HG02870 (cell line): ENCODE measurements around the gene ANK3.

Source experiments
- ATAC-seq: cut with Tn5 transposase; IDR thresholded peaks from one replicate; pipeline ENCODE4 v1.9.1; 2021; ENCODE audit warnings: mild to moderate bottlenecking, moderate library complexity; ENCODE audit not compliant: unreplicated experiment

The ANK3 gene

DNA sequence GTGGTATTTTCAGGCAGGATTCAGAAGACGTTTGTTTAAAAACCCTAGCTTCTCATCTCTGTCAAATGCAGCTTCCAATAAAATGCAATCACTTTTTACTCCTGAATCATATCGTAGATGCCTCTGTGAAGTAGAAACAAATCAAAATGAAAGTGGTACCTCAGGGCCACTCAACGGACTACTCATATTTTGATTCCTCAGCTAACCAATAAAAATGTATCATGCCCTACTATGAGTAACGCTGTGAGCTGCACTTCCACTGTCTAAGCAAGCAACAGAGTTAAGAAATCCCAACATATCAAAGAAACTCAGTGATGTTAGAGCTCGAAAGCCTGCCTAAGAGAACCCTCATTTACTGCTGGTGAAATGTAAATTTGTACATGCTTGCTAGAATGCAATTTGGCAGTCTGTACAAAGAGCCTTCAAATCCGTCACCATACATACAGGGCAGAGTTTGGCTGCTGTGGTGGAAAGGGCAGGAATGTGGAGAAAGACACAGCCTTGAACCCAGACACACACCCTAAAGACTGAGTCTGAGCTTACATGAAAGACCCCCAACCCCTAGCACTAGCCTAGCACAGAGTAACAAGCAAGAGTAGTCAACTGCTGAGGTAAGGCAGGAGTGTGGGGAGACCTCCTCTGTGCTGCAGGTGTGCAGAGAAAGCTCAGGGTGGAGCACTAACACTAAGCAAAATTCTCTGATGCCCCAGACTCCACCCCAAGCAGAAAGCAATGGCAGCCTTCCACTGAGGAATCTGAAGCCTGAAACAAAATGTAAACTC, 151.5 kb downstream of the ANK3 start:
- ATAC-seq: peak; percentile 43

DNA sequence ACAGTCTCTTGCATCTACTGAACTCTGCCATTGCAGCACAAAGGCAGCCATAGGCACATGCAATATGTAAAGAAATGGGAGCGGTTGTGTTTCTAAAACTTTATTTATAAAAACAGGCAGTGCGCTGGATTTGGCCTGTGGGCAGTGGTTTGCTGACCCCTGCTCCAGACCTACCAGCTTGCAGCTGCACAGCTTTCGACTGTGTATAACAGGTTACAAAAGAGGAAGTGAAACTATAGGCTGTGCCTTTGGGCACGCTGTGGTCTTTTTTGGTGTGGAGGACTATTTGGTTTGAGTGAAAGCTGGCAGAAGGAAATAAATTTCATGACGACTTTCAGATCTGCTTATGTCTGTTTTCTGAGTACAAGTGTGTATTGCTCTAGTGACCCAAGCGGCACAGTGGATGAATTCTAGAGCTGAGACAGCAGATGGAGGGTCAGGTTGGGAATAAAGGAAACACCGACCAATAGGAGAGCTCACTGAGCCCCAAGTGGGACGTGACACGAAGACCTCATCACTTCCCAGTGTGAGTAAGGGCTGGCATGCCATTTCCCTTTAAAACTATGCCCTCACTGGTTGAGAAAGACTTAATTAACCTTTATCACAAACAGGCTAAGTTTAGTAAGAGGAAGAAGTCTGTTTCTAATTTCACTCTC, 152.7 kb downstream of the ANK3 start:
- peak; percentile 90 for ATAC-seq

DNA sequence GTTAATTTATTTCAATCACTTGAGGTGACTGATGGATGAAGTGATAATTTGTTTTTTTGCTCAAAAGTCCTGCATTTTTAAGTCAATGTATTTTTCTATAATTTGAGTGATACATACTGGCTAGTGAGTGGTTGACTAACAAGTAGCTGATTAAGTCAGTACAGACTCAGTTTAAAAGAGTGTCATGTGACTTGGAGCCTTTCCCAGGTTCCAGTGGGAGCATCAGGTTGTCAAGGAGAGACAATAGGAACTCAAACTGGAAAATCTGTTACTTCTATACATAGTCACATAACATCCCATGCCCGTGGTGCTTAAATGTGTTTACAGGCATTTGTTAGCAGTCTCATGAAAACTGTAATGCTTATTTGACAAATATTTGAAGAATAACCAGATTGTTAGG, 154.7 kb downstream of the ANK3 start:
- no peak for ATAC-seq

DNA sequence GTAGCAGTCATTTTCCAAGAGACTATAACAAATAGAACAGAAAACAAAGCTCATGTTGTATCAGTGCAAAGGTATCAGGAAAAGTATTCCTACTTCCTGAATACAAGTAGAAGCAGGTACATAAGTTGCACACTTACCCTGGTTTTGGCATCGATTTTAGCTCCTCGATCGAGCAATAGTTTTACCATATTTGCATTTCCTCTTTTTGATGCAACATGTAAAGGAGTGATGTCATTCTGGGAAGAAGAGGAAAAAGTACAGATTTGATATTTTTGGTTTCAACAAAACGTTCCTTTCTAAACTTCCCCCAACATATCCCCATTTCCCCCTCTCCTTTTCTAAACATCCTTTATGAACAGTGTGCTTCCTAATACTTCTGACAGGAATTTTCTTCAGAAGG, 155.1 kb downstream of the ANK3 start:
- ATAC-seq: no peak

DNA sequence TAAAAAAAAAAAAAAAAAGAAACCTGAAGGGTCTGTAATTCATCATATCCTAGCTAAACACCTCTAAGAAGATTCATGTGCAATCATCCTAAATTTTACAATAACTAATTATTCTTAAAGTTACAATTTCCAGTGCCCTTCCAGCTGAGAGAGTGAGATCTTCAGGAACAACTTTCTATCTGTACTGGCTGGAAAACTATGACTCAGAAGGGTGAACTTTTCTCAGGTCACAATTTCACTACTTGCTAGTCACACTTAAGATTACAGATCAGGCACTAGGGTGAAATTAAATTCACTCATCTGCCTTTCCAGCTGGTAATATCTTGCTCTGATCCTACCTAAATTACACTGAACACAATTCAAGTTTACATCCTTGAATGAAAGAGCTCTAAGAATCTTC, 158.8 kb downstream of the ANK3 start:
- no peak for ATAC-seq

DNA sequence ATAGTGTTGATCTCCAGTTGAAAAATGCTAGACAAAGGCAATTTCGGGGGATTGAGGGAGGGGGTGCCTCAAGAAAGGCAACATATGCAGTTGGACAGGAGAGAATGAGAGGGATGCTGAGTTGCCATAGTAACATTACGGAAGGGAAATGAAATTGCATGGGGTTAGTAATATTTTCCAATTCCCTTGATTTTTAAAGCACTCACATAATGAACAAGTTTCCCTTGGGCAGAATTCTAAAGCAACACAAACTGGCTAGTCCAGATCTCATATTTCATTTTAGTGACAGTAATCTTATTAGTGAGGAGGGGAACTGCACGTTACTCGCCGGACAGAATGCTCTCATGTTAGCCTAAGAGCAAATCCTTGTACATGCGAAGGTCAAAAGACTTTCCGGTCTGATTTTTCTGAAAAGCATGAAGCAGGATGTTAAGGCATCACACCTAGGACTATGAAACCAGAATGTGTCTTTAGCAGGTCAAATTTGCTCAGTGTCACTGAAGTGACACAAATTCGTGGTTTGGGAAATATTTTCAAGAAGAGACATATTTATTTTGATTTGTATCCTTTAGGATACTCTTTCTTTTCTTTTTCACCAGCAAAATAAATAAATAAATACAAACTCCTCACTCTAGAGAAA, 165.5 kb downstream of the ANK3 start:
- no peak for ATAC-seq

DNA sequence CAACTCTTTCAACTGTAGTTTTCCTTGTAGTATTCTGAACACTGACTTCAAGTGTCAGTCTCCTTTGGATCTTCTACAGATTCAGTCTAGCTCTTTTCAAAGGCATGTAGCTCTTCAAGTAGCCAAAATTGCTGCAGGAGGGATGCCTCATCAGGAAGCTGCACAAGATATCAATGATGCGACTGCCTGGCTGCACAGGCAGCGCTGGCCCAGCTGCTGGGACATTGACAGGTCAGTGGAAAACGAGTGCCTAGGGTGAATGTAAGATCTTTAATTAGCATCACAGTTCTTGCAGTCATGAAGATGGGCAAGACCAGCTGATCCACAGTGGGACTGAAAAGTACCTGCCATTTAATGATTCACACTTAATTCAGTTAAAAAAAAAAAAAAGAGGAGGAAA, 167.6 kb downstream of the ANK3 start:
- ATAC-seq: no peak

DNA sequence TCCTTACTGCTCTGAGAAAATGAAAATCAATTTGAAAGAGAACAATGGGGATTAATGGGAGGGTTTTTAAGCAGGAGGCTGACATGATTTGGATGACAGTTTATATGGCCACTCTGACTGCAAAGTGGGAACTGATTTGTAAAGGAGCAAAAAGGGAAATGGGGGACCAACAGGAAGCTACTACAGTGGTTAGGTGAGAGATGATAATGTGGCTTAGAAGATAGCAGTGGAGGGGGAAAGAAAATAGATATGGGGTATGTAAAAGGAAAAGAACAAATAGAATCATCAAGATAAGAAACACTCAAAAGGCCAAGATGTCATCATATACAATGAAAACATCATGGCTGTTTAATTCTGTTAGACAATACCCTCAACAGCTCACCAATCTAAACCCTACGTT, 177.5 kb downstream of the ANK3 start:
- ATAC-seq: no peak

DNA sequence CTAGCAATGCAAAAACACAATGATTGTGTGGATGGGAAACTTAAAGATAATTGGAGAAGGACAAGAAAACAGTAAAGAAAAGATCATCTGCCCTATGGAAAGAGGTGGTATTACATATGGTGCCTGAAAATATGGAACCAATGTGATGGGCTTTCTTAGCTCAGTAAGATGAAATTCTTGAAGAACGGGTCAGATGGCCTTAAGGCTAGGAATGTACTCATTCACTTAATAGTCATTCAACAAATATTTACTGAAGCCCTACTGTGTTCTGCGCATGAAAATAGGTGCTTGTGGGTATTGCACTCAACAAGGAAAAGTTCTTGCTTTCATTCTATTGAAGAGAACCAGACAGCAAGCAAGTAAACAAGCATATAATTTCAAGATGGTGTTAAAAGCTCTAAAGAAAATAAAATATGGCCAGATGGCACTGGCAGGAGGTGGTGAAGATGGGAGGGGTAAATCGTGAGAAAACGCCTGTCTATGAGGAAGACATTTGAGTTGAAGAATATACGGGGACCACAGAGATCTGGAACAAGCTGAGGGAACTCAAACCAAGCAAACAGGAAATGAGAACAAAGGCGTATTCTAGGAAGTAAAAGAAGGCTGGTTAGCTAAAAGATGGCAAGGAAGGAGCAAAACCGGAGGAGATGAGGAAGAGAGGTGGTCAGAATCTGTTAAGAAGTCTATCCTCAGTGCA, 179.7 kb downstream of the ANK3 start:
- no peak for ATAC-seq

DNA sequence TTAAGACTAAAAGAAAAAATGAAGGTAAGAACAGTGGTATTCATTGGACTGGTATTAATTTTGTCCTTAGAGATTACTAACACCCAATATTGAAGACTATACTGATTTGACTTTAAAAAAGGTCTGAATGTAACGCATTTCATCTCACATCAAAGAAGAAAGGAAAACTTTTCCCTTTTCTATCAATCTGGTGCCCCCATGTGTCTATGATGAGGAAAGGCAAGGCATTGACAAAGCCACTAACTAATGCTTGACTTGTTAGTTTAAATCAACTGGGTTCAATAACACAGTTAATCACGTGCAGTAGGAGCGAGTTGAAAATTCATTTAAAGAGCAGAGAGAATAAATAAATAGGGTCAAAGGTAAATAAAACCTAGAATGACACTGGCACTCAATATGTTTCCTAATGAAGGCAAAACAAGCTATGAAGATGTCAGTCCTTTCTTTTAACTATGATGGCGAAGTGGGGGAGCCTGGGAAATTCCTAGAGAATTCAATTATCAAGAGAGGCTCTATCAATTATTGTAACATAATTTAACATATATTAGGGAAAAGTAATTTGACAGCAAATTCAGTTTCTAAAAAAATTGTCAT, 180.9 kb downstream of the ANK3 start:
- ATAC-seq: no peak

DNA sequence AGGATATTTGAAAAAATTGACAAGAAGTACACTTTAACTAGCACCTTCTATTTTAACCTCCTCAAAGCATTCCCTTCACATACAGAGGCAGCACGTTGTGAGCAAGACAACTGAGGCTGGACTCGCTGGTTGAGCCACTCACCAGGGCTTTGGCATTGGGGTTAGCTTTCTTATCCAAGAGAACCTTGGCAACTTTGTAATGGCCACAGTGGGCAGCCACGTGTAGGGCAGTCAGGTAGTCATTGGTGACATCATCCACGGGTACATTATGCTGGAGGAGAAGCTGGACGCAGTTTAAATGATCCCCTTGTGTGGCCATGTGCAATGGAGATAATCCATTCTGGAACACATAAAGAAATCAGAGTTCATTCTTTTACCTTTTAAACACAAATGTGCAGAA, 181.8 kb downstream of the ANK3 start:
- ATAC-seq: no peak

DNA sequence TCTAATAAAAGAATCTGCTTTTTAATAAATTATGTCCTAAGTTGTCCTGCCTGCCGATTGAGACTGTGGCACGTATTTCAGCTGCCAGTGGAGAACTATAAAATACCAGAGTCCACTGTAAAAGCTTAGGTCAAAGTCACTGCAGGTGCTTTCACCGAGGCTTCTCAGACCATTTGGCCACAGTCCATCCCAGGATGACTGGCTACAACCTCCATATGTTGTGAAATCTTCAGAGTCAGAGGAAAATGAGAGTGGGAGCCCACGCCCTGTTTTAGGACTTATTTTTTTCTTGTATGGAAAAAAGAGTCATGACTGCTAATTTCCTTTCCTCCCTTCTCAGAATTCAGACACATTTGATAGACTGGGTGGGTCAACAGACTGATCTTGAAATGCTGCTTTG, 182.9 kb downstream of the ANK3 start:
- no peak for ATAC-seq

DNA sequence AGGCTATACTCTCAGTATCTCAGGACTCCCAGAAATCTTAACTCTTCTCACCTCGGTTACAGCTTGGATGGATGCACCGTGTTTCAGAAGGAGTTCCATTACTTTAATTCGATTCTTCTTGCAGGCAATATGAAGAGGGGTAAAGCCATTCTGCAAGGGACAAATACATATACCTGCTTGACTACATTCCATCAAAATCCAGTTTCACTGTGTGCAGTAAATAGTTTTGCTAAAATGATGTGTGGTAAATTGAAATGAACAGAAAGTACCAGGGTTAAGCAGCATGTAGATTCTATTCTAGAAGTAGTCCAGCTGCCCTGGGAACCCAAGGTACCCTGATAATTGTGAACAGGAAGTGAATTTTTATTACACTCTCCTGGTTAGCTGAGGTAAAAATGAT, 183.9 kb downstream of the ANK3 start:
- no peak for ATAC-seq

DNA sequence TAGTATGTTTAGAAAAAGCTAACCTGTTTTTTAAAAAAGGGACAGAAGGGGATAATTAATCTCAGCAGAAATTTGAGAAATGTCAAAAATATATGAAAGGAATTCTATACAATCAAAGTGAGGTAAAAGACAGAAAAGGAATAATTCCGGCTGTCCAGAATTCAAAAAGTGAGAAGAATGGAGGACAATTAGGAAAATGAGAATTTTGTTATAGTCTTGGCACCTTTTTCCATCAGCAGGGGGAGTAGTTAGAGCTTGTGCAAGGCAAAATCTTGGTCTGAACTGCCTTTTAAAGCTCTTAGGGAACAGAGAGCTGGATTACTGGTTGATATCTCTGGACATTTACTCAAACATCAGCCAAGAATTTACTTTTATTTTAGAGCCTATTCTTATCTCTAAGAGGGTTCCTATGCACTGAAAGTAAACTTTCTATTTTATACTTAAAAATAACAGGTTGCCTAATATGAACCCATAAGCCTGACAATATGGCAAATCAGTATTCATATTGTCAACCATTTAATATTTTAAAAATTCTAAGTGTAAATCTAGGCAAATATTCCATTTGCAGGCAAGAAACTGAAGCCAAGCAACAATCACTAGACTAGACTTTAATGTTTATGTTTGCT, 185.6 kb downstream of the ANK3 start:
- no peak for ATAC-seq

DNA sequence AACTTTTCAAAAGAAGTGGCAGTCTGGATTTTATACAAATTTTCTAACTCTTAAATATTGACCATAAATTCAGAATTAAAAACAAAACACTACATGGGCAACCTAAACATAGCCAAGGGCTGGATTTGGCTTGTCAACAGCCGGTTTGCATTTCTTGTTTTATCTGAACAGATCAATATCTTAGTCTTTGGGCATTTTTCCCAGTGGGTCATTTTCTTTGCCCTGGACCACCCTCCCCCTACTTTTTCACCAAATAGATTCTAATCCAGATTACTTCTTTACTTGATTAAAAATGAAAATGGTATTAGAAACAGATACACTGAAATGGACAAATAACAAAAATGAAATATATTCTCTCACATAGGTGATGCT, 189.0 kb downstream of the ANK3 start:
- ATAC-seq: no peak

DNA sequence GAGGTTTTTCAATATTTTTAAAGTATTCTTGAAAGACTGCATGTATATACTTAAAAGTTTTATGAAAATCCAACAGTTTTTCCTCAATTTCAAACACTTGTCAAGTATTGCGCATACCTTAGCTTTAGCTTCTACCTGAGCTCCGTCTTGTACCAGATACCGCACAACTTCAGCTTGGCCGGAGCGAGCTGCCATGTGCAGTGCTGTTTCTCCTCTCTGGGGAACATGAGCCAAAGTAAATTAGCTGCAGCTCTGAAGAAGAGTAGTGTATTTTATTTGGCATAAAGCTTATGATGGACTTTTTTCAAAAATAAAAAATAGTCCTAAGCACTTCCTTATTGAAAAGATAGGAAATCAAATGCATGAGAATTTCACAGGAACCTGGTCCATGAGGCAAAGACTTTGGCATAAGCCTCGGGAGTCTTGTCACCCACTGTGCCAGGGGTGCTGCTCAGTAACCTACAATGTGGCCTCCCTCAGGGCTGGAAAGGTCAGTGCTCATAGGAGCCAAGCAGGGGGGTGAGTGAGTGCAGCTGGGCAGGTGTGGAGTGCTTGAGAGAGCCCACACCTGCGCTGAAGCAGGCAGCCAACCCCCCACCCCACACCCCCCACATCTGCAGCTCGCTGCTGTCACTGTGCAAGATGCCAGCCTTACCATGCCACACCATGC, 189.5 kb downstream of the ANK3 start:
- ATAC-seq: no peak

DNA sequence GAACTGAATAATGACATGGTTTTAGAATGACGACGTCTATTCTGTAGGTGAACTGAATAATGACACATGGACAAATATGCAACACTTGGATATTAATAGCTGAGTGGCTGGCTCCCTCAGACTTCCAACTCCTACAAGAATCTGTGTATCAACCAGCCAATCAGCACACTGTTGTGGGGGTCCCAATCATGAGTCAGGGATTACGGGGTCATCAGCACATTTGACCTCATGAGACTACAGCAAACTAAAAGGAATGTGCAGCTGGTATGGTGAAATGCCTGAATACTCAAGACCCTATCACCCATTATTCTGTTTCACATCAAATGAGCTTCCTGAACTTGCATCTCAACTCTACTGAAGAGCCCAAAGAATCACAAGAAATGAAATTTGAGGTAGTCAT, 192.5 kb downstream of the ANK3 start:
- ATAC-seq: no peak

DNA sequence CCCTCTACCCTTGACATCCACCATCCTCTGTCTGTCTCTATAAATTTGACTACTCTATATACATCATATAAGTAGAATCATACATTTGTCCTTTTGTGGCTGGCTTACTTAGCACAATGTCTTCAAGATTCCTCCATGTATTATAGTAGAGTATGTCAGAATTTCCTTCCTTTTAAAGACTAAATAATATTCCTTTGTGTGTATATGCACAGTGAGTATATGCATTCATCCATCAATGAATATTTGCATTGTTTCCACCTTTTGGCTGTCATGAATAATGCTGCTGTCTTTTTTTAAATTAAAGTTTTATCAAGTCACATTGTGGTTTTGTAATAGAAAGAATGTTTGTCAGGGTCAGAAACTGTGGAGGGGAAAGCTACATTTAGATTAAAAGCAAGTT, 195.3 kb downstream of the ANK3 start:
- ATAC-seq: no peak

DNA sequence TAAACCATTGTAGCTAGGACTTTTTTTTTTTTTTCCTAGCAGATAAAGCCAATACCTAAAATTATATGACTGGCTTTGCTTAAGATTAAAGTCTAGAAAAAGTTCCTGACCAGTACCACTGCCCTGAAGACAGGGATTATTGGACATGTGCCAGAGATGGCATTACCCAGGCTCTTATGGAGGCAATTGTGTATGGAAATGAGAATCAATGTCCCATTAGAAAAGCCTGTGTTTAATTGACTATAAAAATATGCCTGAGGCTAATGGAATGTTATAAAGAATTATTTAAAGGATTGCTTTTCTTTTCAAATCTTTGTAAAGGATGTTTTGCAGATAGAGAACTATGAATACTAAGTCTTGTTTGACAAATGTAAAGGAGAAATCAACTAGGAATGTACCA, 196.7 kb downstream of the ANK3 start:
- ATAC-seq: no peak

DNA sequence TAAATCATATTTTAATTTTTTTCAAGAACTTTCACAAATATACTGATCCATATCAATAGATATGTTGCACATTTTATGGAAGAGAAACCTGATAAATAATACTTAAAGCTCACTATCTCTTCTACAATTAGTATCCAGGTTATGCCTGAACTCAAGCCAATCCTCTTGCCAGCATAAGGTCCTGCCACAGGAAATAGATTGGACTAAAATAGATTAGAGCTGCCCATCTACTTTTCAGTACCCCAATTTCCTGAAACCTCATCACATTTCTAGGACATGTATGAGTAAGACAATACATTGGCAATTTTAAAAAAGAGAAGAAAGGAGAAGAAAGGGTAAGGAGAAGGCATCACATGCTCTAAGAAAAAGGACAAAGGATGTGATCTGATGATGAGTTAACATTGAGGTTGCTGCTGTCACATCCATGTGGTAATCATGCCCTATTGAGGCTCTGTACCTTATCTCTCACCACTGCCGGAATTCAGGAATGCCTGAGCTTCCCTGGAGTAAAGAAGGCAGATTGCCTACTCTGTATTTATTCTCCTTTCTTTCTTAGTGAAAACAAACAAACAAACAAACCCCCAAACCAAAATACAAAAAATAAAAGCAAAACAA, 199.7 kb downstream of the ANK3 start:
- no peak for ATAC-seq
